Frontal cortex (tissue), 4 donors: ENCODE data around the gene RNF38. TPM values are rescaled to one million over a fixed set of nuclear protein-coding genes. Genes with fewer than 3 reads are reported as not detected.
"Not testable (repeated sequence)": the region's sequence is repeated elsewhere in the genome, so short reads cannot be mapped to it uniquely, and the experiment has no call there.

Experiments
- DNase-seq, 2 donors: peaks; one replicate each; pipeline ENCODE4 v3.0.0; 2012; ENCODE audit warnings: low spot score in 2 of 2
- FAIRE-seq: peaks from 2 replicates; lab custom pipeline; 2012; peaks lifted over from hg19 to GRCh38; lab: Jason Lieb, UNC
- total RNA-seq: library from RNA; depleted of rRNA; stranded (reverse); fragments of >200 nt; gene quantifications from one replicate; pipeline ENCODE4 v1.2.3, GENCODE V29; 2014
- donor health status: control.
- donor health status: control.
- donor health status: control.

Gene RNF38
- total RNA-seq, 1 donor from 2014 or later = 38.7 TPM

DNA sequence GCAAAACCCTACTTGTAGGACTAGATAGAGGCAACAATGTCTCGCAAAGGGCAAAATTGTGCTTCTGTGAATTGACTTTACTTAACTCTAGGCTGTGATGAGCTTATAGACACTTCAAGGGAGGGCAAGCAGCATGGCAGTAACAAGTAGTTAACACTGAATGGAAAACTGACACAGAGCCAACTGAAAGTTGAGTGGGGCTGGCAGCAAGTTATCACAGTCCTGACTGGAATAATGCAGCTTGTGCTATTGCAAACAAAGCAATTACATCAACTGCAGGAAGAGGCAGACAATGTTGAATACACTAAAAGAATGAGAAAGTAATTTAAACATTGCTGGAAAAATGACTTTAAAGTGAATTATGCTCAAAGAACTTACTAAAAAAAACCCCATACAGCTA is 62.2 kb downstream of the RNF38 start:
- no peak for DNase-seq
- no peak for FAIRE-seq

DNA sequence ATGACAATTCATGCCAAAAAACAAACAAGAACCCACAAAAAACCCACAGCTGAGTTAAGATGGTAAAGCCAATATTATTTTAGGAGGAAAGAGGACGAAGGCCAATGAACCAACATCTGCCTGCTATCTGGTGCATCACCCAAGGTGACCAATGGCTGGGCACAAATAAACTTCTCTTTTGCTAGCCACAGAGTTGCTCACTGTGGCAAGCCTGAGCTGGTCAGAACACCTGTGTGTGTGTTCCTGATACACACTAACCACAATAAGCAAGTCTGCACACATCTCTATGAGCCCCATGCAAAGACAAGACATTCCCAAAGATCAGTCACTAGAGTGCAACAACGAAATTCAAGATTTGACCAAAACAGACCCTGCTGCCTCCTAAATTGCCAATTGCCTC is 63.1 kb downstream of the RNF38 start:
- DNase-seq = no peak
- FAIRE-seq = no peak

DNA sequence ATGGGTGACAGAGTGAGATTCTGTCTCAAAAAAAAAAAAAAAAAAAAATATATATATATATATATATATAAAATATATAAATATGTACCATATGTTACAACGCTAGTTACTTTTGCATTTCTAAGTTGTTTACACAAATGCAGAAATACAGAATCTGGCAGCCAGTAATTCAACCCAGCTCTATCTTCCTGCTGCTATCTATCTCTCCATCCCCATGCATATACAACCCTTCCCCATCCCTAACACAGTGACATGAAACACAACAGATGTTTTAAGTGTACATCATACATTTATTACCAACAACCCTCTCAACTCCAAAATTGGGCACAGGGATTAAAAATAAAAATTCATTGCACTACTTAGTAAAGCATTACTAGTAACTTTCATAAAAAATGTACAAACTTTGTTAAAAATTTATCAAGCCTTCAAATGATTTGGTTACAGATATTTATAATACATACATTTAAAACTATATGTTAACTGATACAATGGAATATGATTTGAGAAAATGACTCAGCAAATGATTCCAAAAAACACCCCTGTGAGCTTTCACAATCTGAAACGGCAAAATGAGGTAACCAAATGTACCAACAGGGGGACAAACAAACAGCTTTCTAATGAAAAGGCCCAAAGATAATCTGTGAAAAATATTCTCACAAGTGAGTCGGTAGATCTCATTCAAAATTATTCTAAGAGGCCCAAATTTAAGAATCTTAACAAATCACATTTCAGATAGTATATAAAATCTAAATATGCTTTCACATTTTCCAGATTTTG is 63.8 kb downstream of the RNF38 start:
- no peak for FAIRE-seq

DNA sequence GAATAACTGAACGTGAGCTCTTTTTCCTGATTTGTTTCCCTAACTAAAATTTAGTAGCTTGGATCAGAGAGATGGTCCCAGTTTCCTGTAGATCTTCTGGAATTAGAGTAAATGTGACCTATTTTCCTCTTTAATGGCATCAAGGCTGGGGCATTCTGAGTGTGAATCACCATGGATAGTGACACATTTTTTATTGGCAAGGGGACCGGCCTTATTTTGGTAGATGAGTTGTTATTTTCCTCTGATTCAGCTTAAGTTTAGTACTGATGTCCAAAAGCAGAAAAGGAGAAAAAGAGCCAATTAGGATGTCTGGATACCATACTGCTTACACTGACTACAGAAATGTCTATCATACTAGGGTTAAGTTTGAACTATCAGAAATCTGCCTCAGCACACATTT is 68.1 kb downstream of the RNF38 start:
- FAIRE-seq (no peak), DNase-seq (no peak)

More for the DNA sequence above, 63.8 kb downstream of the RNF38 start:
- DNase-seq = no peak

DNA sequence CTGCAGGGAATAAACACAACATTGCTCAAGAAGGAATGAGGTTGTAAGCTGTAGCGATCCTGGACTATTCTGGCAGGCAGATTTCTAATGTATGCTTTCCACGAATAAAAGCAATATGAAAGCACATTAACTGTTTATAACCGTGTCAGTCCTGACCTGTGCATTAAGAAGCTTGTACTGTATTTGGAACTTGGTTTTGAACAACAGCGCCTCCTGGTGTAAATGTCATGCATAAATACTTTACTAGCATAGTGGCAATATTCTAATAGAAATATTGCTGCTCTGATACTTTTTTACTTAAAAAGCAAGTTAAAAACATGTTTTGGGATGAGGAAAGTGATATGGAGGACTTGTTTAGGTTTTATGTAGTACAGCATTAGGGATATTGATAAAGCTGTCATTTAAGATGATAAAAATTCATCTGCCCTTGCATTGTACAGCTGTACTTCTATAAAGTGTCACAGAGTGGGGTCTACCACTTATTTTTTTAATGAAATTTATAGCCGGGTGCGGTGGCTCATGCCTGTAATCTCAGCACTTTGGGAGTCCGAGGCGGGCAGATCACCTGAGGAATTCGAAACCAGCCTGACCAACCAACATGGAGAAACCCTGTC is 71.2 kb downstream of the RNF38 start:
- FAIRE-seq (peak; percentile 92), DNase-seq (peak; percentile 41 to 49)

DNA sequence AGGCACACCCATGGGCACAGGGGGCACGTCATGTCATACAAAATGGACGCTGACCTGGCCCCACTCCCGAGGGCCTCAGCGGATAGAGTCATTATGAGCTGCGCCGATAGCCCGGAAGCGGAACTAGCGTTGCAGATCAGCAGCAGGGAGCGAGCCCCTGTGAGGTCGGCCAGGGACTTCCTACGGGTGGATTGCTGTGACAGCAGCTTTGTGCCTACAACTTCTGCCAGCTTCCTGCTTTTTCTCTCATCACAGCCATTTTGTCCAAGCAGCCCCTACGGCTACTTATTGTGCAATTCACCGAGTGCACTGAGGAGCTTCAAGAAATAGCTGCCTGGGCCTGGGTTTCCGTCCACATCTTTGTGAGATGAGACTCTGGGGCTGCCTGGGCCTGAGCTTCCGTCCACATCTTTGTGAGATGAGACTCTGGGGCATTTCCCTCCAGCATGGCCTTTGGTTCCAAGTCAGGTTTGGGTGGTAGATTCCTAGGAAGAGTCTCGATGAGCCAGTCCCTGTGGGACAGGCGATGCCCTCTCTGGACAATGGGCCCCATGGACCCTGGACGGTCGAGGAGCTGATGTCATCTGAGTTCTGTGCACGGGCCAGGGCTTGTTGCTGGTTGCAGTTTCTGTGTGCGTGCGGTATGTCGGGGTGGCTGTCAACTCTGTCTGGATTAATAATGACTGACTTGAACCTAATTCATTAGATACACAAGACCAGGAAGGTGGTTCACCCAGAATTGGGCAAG is 74.8 kb downstream of the RNF38 start:
- no peak for DNase-seq
- FAIRE-seq = no peak

DNA sequence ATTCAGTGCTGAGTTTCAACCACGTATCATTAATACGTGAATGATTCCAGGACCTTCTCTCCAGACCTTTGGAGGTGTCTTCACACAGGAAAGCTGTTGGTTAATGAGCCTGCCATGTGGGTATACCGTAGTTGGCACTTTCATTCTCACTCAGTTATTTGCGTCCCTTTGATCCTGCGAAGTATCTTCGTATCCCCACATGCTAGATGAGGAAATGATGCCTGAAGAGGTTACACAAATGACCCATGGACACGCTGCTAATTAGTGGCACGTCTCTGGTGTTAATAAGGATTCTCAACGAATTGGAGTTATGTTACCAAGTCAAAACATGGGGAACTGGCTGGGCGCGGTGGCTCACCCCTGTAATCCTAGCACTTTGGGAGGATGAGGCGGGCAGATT is 76.1 kb downstream of the RNF38 start:
- FAIRE-seq (no peak), DNase-seq (no peak)

DNA sequence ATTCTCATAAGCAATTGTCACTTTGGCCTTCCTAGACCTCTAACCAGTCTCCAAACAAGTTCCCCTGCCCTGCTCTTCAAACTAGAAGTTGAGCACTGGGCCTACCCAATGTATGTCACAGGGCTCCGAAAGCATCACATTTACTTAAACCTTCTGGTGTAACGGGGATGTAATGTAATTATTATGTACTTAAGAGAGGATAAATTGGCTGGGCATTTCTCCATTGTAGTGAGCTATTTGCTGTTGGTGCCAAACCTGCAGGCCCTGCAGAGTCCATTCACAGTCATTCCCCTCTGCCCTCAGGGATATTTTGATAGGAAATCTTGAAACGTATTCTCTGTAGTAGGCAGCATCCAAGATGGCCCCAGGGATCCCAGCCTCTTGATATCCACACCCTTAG is 77.6 kb downstream of the RNF38 start:
- FAIRE-seq = no peak
- no peak for DNase-seq

DNA sequence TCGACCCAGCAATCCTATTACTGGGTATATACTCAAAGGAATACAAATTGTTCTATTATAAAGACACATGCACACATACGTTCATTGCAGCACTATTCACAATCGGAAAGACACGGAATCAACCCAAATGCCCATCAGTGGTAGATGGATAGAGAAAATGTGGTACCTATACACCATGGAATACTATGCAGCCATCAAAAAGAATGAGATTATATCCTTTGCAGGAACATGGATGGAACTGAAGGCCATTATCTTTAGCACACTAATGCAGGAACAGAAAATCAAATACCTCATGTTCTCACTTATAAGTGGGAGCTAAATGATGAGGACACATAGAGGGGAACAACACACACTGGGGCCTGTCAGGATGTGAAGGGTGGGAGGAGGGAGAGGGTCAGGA is 78.2 kb downstream of the RNF38 start:
- not testable (repeated sequence) for FAIRE-seq, DNase-seq

DNA sequence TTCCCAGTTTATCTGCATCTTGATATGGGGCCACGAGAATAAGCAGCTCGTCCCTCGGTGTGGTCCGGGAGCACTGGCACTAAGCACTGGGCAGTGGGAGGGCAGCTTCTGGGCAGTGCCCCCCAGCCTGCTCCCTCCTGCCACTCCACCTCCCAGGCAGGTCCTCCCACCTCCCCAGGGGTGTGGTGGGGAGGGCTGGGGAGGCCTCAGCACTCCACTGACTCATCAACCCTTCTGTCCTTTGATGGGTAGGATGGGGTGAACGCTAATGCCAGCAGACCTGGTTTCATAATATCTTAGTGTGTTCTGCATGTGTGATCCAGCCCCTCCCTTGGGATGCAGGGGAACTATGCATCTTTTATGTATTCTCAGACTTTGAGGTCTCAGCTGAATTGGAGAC is 79.6 kb downstream of the RNF38 start:
- FAIRE-seq = no peak
- no peak for DNase-seq

DNA sequence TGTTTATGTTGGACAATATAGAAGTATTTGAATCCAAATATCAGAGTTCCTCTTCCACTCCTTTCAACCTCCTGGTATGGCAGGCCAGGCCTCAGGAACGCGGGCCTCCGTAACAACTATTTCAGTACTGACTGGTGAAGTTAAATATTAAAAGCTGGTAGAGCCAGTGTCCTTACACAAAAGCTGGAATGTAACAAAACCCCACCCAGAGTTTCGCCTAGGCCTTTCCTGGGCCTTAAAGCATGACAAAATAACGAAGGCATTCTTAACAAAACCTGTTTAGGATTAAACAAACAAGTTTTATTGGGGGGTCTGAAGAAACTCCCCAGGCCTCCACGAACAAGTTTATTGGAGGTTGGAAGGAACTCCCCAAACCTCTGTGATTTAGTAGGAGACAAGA is 80.3 kb downstream of the RNF38 start:
- DNase-seq = no peak
- FAIRE-seq = no peak

DNA sequence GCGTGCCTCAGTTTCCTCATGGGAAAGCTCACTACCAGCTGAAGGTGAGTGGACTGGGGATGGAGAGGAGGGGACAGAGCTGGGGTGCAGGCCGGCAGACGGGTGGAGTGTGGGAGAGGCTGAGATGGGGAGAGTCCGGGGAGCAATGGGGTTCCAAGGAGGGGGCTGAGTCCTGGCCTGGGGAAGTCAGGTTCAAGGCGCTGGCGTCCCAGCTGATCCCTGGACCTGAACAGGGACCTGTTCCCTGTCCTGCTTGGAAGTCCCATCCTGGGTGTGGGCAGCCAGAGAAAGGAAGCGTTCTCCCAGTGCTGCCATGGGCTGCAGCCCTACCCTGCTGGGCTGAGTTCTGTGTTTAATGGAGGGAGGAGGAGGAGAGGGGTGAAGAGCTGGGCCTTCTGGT is 80.9 kb downstream of the RNF38 start:
- no peak for DNase-seq

DNA sequence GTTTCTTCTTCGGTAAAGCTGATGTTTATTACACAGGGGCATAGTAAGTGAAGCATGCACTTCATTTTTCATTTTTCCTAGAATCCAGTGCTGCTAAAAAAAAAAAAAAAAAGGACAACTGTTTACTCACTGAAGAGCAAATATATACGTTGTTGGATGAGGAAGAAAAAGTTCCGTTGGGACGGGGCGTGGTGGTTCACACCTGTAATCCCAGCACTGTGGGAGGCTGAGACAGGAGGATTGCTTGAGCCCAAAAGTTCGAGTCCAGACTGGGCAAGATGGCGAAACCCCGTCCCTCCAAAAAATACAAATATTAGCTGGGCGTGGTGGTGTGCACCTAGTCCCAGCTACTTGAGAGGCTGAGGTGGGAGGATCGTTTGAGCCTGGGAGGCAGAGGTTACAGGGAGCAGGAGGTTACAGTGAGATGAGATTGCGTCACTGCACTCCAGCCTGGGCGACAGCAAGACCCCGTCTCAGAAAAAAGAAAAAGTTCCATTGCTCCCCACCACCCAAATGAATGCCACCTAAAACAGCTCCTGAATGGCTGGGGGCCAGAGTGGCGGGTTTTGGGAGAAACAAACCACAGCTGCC is 81.8 kb downstream of the RNF38 start:
- FAIRE-seq = no peak
- no peak for DNase-seq

More for the DNA sequence above, 80.9 kb downstream of the RNF38 start:
- no peak for FAIRE-seq

DNA sequence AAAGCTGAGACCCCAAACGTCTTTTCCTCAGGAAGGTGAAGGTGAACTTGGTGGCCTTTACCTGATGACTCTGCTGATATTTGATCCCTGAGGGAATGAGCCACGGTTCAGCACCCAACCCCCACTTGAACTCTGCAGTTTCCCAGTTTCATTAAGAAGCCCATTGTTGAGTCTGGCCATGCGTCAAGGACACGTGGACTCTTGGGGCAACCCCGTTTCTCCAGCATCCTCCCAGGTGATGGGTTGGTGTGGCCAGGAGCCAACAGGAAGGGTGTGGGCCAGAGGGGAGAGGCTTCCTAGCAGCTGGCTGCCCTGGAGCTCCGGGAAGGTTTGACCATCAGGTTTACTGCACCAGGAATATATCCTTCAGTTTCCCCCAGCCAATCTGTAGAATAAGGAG is 82.3 kb downstream of the RNF38 start:
- FAIRE-seq (no peak), DNase-seq (no peak)

DNA sequence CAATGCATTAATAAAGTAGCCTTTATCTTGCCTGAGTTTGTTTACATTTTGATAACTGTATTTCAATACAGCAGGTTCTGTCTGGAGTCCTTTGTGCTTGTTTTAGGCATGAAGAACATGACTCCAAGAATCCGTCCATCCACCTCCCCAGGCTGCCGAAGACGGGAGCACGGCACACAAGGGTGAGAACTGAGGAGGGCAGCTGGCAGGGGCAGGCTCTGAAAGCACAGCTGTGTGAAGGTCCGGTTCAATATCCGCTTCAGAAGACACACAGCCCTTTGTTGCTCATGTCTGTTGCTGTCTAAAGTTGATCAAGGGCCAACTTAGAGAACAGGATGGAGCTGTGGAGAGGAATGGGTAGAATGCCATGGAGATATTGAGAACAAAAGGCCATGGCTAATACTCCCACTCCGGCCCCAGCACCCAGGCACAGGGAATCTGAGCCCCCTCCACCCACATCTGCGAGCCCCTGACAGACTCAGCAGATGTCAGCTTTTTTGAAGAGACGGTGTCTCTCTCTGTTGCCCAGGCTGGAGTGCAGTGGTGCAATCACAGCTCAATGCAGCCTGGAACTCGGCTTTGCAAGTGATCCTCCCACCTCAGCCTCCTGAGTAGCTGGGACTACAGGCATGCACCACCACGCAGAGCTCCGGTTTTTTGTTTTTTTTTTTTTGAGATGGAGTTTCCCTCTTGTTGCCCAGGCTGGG is 83.3 kb downstream of the RNF38 start:
- peak; percentile 30 to 60 for DNase-seq
- no peak for FAIRE-seq

DNA sequence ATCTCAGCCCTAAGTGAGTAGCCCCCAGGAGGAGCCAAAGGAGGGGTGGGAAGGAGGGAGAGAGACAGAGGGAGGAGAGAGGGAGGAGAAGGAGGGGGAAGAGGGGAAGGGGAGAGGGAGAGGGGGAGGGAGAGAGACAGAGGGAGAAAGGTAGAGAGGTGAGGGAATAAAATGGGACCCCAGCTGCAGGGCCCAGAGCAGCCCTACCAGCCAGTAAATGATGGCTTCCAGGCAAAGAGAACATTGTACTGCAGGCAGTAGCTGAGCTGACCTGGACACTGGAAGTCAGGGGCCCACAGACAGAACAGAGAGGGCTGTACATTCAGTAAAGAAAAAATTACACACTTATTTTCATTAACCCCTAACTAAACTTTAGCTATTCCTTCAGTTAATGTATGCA is 84.0 kb downstream of the RNF38 start:
- no peak for FAIRE-seq
- DNase-seq = no peak

DNA sequence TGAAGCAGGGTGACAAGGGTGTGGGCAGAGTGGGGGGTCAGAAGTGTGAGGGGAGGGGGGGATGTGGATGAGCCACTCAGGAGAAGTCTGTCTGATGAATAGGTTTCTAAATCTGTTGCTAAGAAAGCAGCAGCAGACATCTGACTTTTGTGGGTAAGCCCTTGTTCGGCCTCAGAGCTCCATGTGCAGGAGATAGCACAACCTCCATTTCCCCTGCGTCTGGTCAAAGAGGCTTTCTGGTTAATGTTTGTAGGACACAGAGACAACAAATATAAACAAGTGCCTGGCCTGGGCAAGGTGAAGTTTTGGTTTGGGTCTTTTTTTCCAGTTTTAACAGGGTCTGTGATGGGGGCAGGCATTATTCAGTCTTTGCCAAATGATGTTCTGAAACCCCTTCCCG is 84.8 kb downstream of the RNF38 start:
- no peak for DNase-seq
- no peak for FAIRE-seq

DNA sequence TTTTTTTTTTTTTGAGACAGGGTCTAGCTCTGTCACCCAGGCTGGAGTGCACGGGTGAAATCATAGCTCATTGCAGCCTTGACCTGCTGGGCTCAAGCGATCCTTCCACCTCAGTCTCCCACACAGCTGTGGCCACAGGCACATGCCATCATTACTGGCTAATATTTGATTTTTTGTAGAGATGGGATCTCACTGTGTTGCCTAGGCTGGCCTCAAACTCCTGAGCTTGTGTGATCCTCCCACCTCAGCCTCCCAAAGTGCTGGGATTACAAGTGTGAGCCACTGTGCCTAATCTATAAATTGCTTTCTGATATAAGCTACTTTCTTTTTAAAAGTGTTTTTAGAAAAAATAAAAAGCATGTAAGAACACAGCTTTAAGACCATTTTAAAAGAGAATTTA is 85.3 kb downstream of the RNF38 start:
- FAIRE-seq = no peak
- DNase-seq = no peak

DNA sequence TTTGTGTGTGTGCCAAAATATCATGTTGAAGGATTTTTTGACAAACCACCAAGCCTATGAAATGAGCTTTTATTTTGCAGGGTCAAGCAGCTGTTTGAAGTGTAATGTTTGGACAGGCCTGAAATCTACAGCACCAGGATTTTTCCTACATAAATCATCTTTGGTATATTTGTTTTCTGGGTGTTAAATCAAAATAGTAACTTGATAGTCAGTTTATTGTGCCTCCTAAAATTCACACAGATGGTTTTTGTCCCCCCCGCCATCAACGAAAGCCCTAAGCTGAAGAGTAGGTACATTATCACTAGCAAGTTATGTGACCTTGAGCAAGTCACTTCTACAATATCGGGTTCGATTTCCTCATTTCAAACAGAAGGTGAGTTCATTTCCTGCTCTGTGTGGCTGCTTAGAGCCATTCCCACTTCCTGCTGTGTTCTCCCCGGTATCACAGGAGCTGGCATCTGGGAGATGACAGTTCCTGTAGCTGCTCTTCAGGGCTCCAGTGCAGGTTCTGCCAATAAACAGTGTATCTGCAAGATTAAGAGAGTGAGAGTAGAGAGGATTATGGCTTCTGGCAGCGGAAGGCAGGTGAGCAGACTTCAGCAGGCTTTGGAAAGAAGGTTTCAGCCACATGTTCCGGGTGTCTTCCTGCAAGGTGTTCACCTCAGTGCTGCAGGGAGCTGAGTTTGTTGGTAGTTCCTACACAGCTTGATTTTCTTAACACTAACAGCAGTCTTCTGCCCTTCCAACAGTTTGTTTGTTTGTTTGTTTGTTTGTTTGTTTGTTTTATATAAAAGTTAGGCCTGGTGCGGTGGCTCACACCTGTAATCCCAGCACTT is 93.4 kb downstream of the RNF38 start:
- FAIRE-seq (no peak), DNase-seq (no peak)
